ENCODE results near the gene URB2. TPM values are rescaled to one million over a fixed set of nuclear protein-coding genes. Genes with fewer than 3 reads are reported as not detected.
A peak's percentile ranks its signal among the peaks of the same experiment; 100 is the strongest.
"Not testable (repeated sequence)": the region's sequence is repeated elsewhere in the genome, so short reads cannot be mapped to it uniquely, and the experiment has no call there.

URB2 gene
- 8.7 TPM for polyA plus RNA-seq (ENCODE audit: insufficient read length)
- long read RNA-seq, donor 1, full-length matches to known transcripts, result 1 of 1 reads
- long read RNA-seq, donor 1, partial matches to known transcripts, result 0 of 1 reads
- long read RNA-seq, donor 1, other reads (novel, unspliced or antisense), result 0 of 1 reads
- long read RNA-seq, donor 2, full-length matches to known transcripts, result 2 of 2 reads
- long read RNA-seq, donor 2, partial matches to known transcripts, result 0 of 2 reads
- long read RNA-seq, donor 2, other reads (novel, unspliced or antisense), result 0 of 2 reads
- long read RNA-seq, donor 3, partial matches to known transcripts, result 0 of 1 reads
- long read RNA-seq, donor 3, other reads (novel, unspliced or antisense), result 0 of 1 reads
- long read RNA-seq, donor 4, result 0 reads
- long read RNA-seq, donor 5, result 0 reads
- long read RNA-seq, donor 6, result 0 reads
- long read RNA-seq, donor 7, result 0 reads
- long read RNA-seq, donor 8, partial matches to known transcripts, result 0 of 1 reads
- long read RNA-seq, donor 8, other reads (novel, unspliced or antisense), result 0 of 1 reads

- DNase-seq, result peak; percentile 85
These were observed at the start of gene URB2, which contains the start of gene TAF5L for GRCh38 chr1:229625915-229626831. TSS of gene URB2 (plus strand) at chr1:229626247. CDS start at chr1:229627634, 1,387 bp downstream. TSS of gene TAF5L (minus strand) at chr1:229626122. CDS start at chr1:229614482, 11,640 bp downstream.

- DNase-seq, result no peak
These were observed 47.6 kb upstream of the URB2 start for GRCh38 chr1:229578168-229579058.

- peak; percentile 38 for DNase-seq
These were observed 46.9 kb upstream of the URB2 start for GRCh38 chr1:229579059-229579673.

- DNase-seq, result no peak
These were observed 44.6 kb upstream of the URB2 start for GRCh38 chr1:229581485-229581884.

GRCh38 chr1:229582011-229582694 lies 43.9 kb upstream of the URB2 start:
- DNase-seq, result no peak

- no peak for DNase-seq
These were observed 43.3 kb upstream of the URB2 start for GRCh38 chr1:229582715-229583114.

GRCh38 chr1:229585338-229585737 lies 40.7 kb upstream of the URB2 start:
- no peak for DNase-seq

- no peak for DNase-seq
These were observed 35.9 kb upstream of the URB2 start for GRCh38 chr1:229590119-229590518.

GRCh38 chr1:229593800-229594199 lies 32.2 kb upstream of the URB2 start:
- DNase-seq, result no peak

- DNase-seq, result no peak
These were observed 31.6 kb upstream of the URB2 start for GRCh38 chr1:229594227-229595008.

- not testable (repeated sequence) for DNase-seq
These were observed 30.2 kb upstream of the URB2 start for GRCh38 chr1:229595876-229596275.

- DNase-seq, result no peak
These were observed 28.9 kb upstream of the URB2 start for GRCh38 chr1:229596925-229597699.

GRCh38 chr1:229597877-229598276 lies 28.2 kb upstream of the URB2 start:
- DNase-seq, result no peak

GRCh38 chr1:229599218-229599954 lies 26.7 kb upstream of the URB2 start:
- DNase-seq, result no peak

GRCh38 chr1:229600229-229600628 lies 25.8 kb upstream of the URB2 start:
- no peak for DNase-seq

GRCh38 chr1:229603371-229604005 lies 22.6 kb upstream of the URB2 start:
- no peak for DNase-seq

- DNase-seq, result no peak
These were observed 18.7 kb upstream of the URB2 start for GRCh38 chr1:229607370-229607769.

- no peak for DNase-seq
These were observed 17.5 kb upstream of the URB2 start for GRCh38 chr1:229608590-229608989.
